K562 (cell line): ENCODE data around the gene CCND3. TPM values are rescaled to one million over a fixed set of nuclear protein-coding genes. Genes with fewer than 3 reads are reported as not detected.

Experiments
- ATAC-seq: fragments of 200-7000 bp; cut with Tn5 transposase; 3 replicates; pipeline ENCODE4 v1.9.1; 2020; ENCODE audit warnings: moderate library complexity
- BruUV-seq: library from RNA; stranded (reverse); fragments of 400-500 nt; replicated peaks from 2 replicates; lab custom pipeline; 2021; lab: Mats Ljungman, UMichigan
- CTCF ChIA-PET: fragments of 300-600 bp; formaldehyde crosslinking; extraction: SDS; loops from one replicate; lab custom pipeline; 2021; ENCODE audit warnings: low intra/inter-chr PET ratio; lab: Yijun Ruan, JAX
- POLR2A ChIA-PET: fragments of 300-600, 350-650 bp; sonication (Branson Sonifier 250); formaldehyde crosslinking; extraction: SDS; loops from one replicate; lab custom pipeline; 2021; ENCODE audit warnings: antibody characterized with exemption, inconsistent platforms; lab: Yijun Ruan, JAX
- DNase-seq, 4 experiments: peaks; one replicate each; pipeline versions ENCODE4 v3.0.0 to v3.0.0-alpha.2; 2011 to 2018; ENCODE audit warnings: low spot score in 3 of 4, mixed read lengths in 3 of 4; ENCODE audit errors: extremely low read depth in 1 of 4
- FAIRE-seq: peaks from 2 replicates; lab custom pipeline; 2011; peaks lifted over from hg19 to GRCh38; lab: Jason Lieb, UNC
- H2AFZ ChIP-seq: 2 replicates; pipeline ENCODE4 v1.6.0; 2011; ENCODE audit warnings: low read depth, low read length, control low read depth, inconsistent platforms
- H3K27ac ChIP-seq: fragments of 200-600 bp; 3 replicates; pipeline ENCODE4 v1.8.0; 2011; ENCODE audit warnings: low read depth, mild to moderate bottlenecking, control low read depth, inconsistent platforms, low read length, moderate library complexity, mixed read lengths; ENCODE audit errors: extremely low read depth
- H3K27me3 ChIP-seq, 2 experiments: fragments of 300-600 bp in 1 of 2; 2 replicates in 1 of 2; 3 replicates in 1 of 2; pipeline versions ENCODE4 v1.6.0 to v1.8.0; 2011; ENCODE audit warnings: inconsistent platforms in 2 of 2, low read length in 2 of 2, mild to moderate bottlenecking in 1 of 2, mixed read lengths in 1 of 2, moderate library complexity in 1 of 2; ENCODE audit not compliant: control insufficient read depth in 2 of 2, insufficient read depth in 2 of 2
- H3K36me3 ChIP-seq: fragments of 300-600 bp; 3 replicates; pipeline ENCODE4 v1.8.0; 2011; ENCODE audit warnings: mild to moderate bottlenecking, low read length, inconsistent platforms; ENCODE audit not compliant: control insufficient read depth, insufficient read depth
- H3K4me1 ChIP-seq, 2 experiments: fragments of 200-600 bp in 1 of 2; replicated peaks in 1 of 2; 2 replicates in 1 of 2; 3 replicates in 1 of 2; pipeline versions ENCODE4 v1.5.1 to v1.8.0; 2011; ENCODE audit warnings: inconsistent platforms in 2 of 2, low read length in 2 of 2, mild to moderate bottlenecking in 1 of 2, mixed read lengths in 1 of 2, moderate library complexity in 1 of 2; ENCODE audit not compliant: control insufficient read depth in 2 of 2, insufficient read depth in 2 of 2
- H3K4me2 ChIP-seq: 2 replicates; pipeline ENCODE4 v1.6.1; 2011; ENCODE audit warnings: low read length, control low read depth, inconsistent platforms, mixed read lengths; ENCODE audit not compliant: insufficient read depth
- H3K4me3 ChIP-seq: fragments of 200-600 bp; sonication (generic), shearing (Covaris generic); 2 replicates; pipeline ENCODE4 v1.5.1; 2016; ENCODE audit warnings: control low read depth, inconsistent platforms
- H3K79me2 ChIP-seq: fragments of 200-600 bp; 3 replicates; pipeline ENCODE4 v1.8.0; 2011; ENCODE audit warnings: low read length, inconsistent platforms; ENCODE audit not compliant: control insufficient read depth, insufficient read depth
- H3K9ac ChIP-seq, 2 experiments: 2 replicates each; pipeline versions ENCODE4 v1.6.0 to v1.6.1; 2011; ENCODE audit warnings: low read depth in 2 of 2, low read length in 2 of 2, control low read depth in 1 of 2, inconsistent platforms in 1 of 2, mild to moderate bottlenecking in 1 of 2, mixed read lengths in 1 of 2; ENCODE audit not compliant: insufficient read depth in 1 of 2
- H3K9me1 ChIP-seq: one replicate; pipeline ENCODE4 v1.6.0; 2011; ENCODE audit warnings: inconsistent platforms, mild to moderate bottlenecking, low read length, moderate library complexity; ENCODE audit not compliant: control insufficient read depth, insufficient read depth
- H3K9me3 ChIP-seq: replicated peaks from 2 replicates; pipeline ENCODE4 v1.5.1; 2011; ENCODE audit warnings: low read depth, low read length, inconsistent platforms; ENCODE audit not compliant: control insufficient read depth, insufficient read depth
- H4K20me1 ChIP-seq: replicated peaks from 2 replicates; pipeline ENCODE4 v1.6.1; 2011; ENCODE audit warnings: low read length, inconsistent platforms, mixed read lengths; ENCODE audit not compliant: control insufficient read depth, insufficient read depth
- AFF1 ChIP-seq, 2 experiments: fragments of 450-650 bp; IDR thresholded peaks; 2 replicates each; pipeline ENCODE4 v1.6.1; 2018; ENCODE audit warnings: mild to moderate bottlenecking in 2 of 2, low read depth in 1 of 2; ENCODE audit not compliant: partially characterized antibody in 2 of 2
- ATF1 ChIP-seq, 2 experiments: fragments of 450-650 bp in 1 of 2; IDR thresholded peaks; 2 replicates each; pipeline ENCODE4 v1.6.1; 2016; ENCODE audit warnings: missing compliant biosample characterization in 1 of 2, missing genetic modification characterization in 1 of 2
- CEBPB ChIP-seq: fragments of 450-650 bp; IDR thresholded peaks from 2 replicates; pipeline ENCODE4 v1.6.1; 2016; ENCODE audit warnings: missing genetic modification characterization, missing compliant biosample characterization
- ETV1 ChIP-seq: fragments of 450-650 bp; conservative IDR thresholded peaks from 2 replicates; pipeline ENCODE4 v1.6.1; 2016; ENCODE audit warnings: missing genetic modification characterization, control low read depth, low read depth, missing compliant biosample characterization
- HNRNPL ChIP-seq: fragments of 200-400 bp; formaldehyde crosslinking; IDR thresholded peaks from 2 replicates; pipeline ENCODE4 v1.6.1; 2017; ENCODE audit warnings: low read depth, mild to moderate bottlenecking, low read length
- PCBP2 ChIP-seq: fragments of 200-400 bp; formaldehyde crosslinking; IDR thresholded peaks from 2 replicates; pipeline ENCODE4 v1.6.1; 2018; ENCODE audit warnings: low read length, low read depth, mild to moderate bottlenecking, moderate library complexity; ENCODE audit not compliant: poor library complexity, severe bottlenecking
- RBM15 ChIP-seq: fragments of 200-400 bp; formaldehyde crosslinking; IDR thresholded peaks from 2 replicates; pipeline ENCODE4 v1.6.1; 2018; ENCODE audit warnings: mild to moderate bottlenecking, low read length, moderate library complexity; ENCODE audit not compliant: insufficient read depth
- ZNF175 ChIP-seq: fragments of 200-800 bp; sonication (Bioruptor generic); IDR thresholded peaks from 2 replicates; pipeline ENCODE4 v1.6.1; 2016; ENCODE audit warnings: low read depth, mild to moderate bottlenecking, missing genetic modification characterization, missing compliant biosample characterization
- ZNF830 ChIP-seq: fragments of 250-450 bp; sonication (Bioruptor Pico); IDR thresholded peaks from 2 replicates; pipeline ENCODE4 v1.5.0; 2021; ENCODE audit warnings: mild to moderate bottlenecking
- WGBS: fragments of 100-300 bp; shearing (Covaris generic); methylation state at CpG from one replicate; pipeline ENCODE4 v1.1.6; 2016; ENCODE audit warnings: low coverage, mixed read lengths; ENCODE audit not compliant: insufficient coverage; ENCODE audit errors: missing lambda C conversion rate; 5-methylcytosine and 5-hydroxymethylcytosine counted together
- in situ Hi-C: fragments of 300-500 bp; cut with MboI; formaldehyde crosslinking; loops from 4 replicates; pipeline ENCODE4 v1.15.0; 2018; ENCODE audit warnings: inconsistent platforms, mixed read lengths
- intact Hi-C: fragments of 100-400 bp; cut with micrococcal nuclease; formaldehyde crosslinking; loops from 2 replicates; pipeline ENCODE4 v1.14.2; 2022
- polyA plus RNA-seq, 8 experiments: library from polyadenylated mRNA; depleted of rRNA in 4 of 8; stranded (reverse) in 5 of 8; unstranded in 3 of 8; fragments of >200 nt; fragmentation: Nextera tagmentation in 2 of 8; fragmentation: Illumina TruSeq in 1 of 8; extraction: Ambion mirVana in 2 of 8; extraction: Trizol in 1 of 8; gene quantifications; 2 replicates each; pipeline versions ENCODE4 v1.2.1 to v1.2.3, GENCODE V29; 2011 to 2014; ENCODE audit warnings: inconsistent platforms in 1 of 8, missing spikeins in 1 of 8
- total RNA-seq, 7 experiments: library from RNA; depleted of rRNA in 6 of 7; stranded (reverse); fragments of >200 nt in 6 of 7; fragmentation: Illumina TruSeq in 2 of 7; extraction: Trizol in 2 of 7; gene quantifications; 2 replicates each; pipeline versions ENCODE4 v1.2.1 to v1.2.3, GENCODE V29; 2011 to 2021; ENCODE audit warnings: low replicate concordance in 1 of 7
- TF ChIP-seq, protein P1 (sequence below): fragments of 450-650 bp; IDR thresholded peaks from 2 replicates; pipeline ENCODE4 v1.6.1; 2017; ENCODE audit warnings: antibody characterized with exemption, mild to moderate bottlenecking
- TF ChIP-seq, protein P2 (sequence below): fragments of 450-650 bp; formaldehyde crosslinking; IDR thresholded peaks from 2 replicates; pipeline ENCODE4 v1.4.0; 2020; ENCODE audit warnings: mild to moderate bottlenecking, moderate library complexity

Gene CCND3
- total and polyA plus RNA-seq, 9 of the 15 experiments (the other 6 are each of a cell fraction or from before 2014, with no cell fraction given) = 21.5 to 204 (median 97.4) TPM

GRCh38 chr6:41970436-41970846, 28.8 kb upstream of the CCND3 start:
- CTCF ChIA-PET = no interaction called here
- POLR2A ChIA-PET = no interaction called here
- Histone ChIP-seq H3K9me3 (no peaks in the 10 kb centered on the region), H3K9me1 (no peaks in the 10 kb centered on the region), H3K36me3 (no peaks in the 10 kb centered on the region), H4K20me1 (no peaks in the 10 kb centered on the region), H2AFZ (peak overlapping the region; percentile 49), H3K4me3 (no peak overlapping the region), H3K27ac (no peak overlapping the region), H3K27me3 (no peaks in the 10 kb centered on the region), H3K4me1 (peaks cover 0 to 27% of the 10 kb centered on the region in 2 experiments; a peak in 4 of 5 replicates), H3K4me2 (no peak overlapping the region), H3K9ac (no peak overlapping the region), H3K79me2 (no peaks in the 10 kb centered on the region)
- WGBS = 52% methylated on average over 4 of the region's 4 CpGs
- no peak for DNase-seq
- no peak for ATAC-seq
- in situ Hi-C loops (no loop called here), intact Hi-C loops (no loop called here)
- no peak for FAIRE-seq
- BruUV-seq = no TSS peak
- TF ChIP-seq ETV1 (tag) (0 out of 2 replicates have a peak, but pooled peaks have one; percentile 12), PCBP2 (no peak), ATF1 (CRISPR knock-in tag; IDR thresholded peaks at IDR 0.05) (no peak), ATF1 (tag; IDR thresholded peaks at IDR 0.05) (no peak), CEBPB (tag) (0 out of 2 replicates have a peak, but pooled peaks have one; percentile 23), RBM15 (no peak), HNRNPL (no peak), ZNF830 (CRISPR knock-in tag) (no peak), AFF1 (IDR thresholded peaks at IDR 0.05; ENCODE audit: low read depth in 1 of 2, partially characterized antibody in 2 of 2) (no peak), ZNF175 (CRISPR knock-in tag) (no peak)
- TF ChIP-seq, protein P1, sequence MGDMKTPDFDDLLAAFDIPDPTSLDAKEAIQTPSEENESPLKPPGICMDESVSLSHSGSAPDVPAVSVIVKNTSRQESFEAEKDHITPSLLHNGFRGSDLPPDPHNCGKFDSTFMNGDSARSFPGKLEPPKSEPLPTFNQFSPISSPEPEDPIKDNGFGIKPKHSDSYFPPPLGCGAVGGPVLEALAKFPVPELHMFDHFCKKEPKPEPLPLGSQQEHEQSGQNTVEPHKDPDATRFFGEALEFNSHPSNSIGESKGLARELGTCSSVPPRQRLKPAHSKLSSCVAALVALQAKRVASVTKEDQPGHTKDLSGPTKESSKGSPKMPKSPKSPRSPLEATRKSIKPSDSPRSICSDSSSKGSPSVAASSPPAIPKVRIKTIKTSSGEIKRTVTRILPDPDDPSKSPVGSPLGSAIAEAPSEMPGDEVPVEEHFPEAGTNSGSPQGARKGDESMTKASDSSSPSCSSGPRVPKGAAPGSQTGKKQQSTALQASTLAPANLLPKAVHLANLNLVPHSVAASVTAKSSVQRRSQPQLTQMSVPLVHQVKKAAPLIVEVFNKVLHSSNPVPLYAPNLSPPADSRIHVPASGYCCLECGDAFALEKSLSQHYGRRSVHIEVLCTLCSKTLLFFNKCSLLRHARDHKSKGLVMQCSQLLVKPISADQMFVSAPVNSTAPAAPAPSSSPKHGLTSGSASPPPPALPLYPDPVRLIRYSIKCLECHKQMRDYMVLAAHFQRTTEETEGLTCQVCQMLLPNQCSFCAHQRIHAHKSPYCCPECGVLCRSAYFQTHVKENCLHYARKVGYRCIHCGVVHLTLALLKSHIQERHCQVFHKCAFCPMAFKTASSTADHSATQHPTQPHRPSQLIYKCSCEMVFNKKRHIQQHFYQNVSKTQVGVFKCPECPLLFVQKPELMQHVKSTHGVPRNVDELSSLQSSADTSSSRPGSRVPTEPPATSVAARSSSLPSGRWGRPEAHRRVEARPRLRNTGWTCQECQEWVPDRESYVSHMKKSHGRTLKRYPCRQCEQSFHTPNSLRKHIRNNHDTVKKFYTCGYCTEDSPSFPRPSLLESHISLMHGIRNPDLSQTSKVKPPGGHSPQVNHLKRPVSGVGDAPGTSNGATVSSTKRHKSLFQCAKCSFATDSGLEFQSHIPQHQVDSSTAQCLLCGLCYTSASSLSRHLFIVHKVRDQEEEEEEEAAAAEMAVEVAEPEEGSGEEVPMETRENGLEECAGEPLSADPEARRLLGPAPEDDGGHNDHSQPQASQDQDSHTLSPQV = peak; percentile 16; the same call in 1 of the 2 replicates
- TF ChIP-seq, protein P2, sequence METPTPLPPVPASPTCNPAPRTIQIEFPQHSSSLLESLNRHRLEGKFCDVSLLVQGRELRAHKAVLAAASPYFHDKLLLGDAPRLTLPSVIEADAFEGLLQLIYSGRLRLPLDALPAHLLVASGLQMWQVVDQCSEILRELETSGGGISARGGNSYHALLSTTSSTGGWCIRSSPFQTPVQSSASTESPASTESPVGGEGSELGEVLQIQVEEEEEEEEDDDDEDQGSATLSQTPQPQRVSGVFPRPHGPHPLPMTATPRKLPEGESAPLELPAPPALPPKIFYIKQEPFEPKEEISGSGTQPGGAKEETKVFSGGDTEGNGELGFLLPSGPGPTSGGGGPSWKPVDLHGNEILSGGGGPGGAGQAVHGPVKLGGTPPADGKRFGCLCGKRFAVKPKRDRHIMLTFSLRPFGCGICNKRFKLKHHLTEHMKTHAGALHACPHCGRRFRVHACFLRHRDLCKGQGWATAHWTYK (CRISPR knock-in tag) = no peak
